SK-N-SH (cell line): ENCODE data around the gene CSF3. TPM values are rescaled to one million over a fixed set of nuclear protein-coding genes. Genes with fewer than 3 reads are reported as not detected.
A peak's percentile ranks its signal among the peaks of the same experiment; 100 is the strongest.

Source experiments
- CTCF ChIA-PET: fragments of 300-600, 350-600 bp; formaldehyde crosslinking; extraction: SDS; loops from one replicate; lab custom pipeline; 2021; lab: Yijun Ruan, JAX
- POLR2A ChIA-PET: fragments of 350-600 bp; sonication (Branson Sonifier 250); formaldehyde crosslinking; extraction: SDS; loops from one replicate; lab custom pipeline; 2020; ENCODE audit warnings: antibody characterized with exemption, inconsistent platforms; lab: Yijun Ruan, JAX
- DNase-seq: peaks from one replicate; pipeline ENCODE4 v3.0.0; 2012
- H2AFZ ChIP-seq: fragments of 200-600 bp; sonication (generic); 2 replicates; pipeline ENCODE4 v1.8.1; 2016; ENCODE audit warnings: antibody characterized with exemption, mild to moderate bottlenecking, low read depth
- H3F3A ChIP-seq: fragments of 200-600 bp; sonication (generic); replicated peaks from 2 replicates; pipeline ENCODE3; 2016; ENCODE audit warnings: antibody characterized with exemption, mild to moderate bottlenecking; ENCODE audit not compliant: insufficient read depth
- H3K27ac ChIP-seq, 2 experiments: fragments of 200-500 bp in 1 of 2; fragments of 200-600 bp in 1 of 2; sonication (Bioruptor generic) in 1 of 2; sonication (generic), shearing (Covaris generic) in 1 of 2; 2 replicates each; pipeline versions ENCODE4 v1.5.1 to v1.6.1; 2014 to 2016; ENCODE audit warnings: low read depth in 2 of 2, inconsistent platforms in 1 of 2, low read length in 1 of 2, mild to moderate bottlenecking in 1 of 2, mixed read lengths in 1 of 2
- H3K27me3 ChIP-seq: fragments of 200-600 bp; sonication (generic), shearing (Covaris generic); 2 replicates; pipeline ENCODE4 v1.6.1; 2016; ENCODE audit warnings: mixed run types; ENCODE audit not compliant: insufficient read depth
- H3K36me3 ChIP-seq, 2 experiments: fragments of 200-500 bp in 1 of 2; fragments of 200-600 bp in 1 of 2; sonication (Bioruptor generic) in 1 of 2; sonication (generic) in 1 of 2; replicated peaks in 1 of 2; 2 replicates each; pipeline versions ENCODE3 to v1.5.1; 2014 to 2016; ENCODE audit warnings: low read length in 1 of 2, mild to moderate bottlenecking in 1 of 2; ENCODE audit not compliant: insufficient read depth in 2 of 2, control insufficient read depth in 1 of 2
- H3K4me1 ChIP-seq, 2 experiments: fragments of 200-500 bp in 1 of 2; fragments of 200-600 bp in 1 of 2; sonication (Bioruptor generic) in 1 of 2; sonication (generic), shearing (Covaris generic) in 1 of 2; 2 replicates each; pipeline versions ENCODE4 v1.5.1 to v1.6.1; 2014 to 2016; ENCODE audit warnings: low read depth in 1 of 2, low read length in 1 of 2, mixed run types in 1 of 2; ENCODE audit not compliant: insufficient read depth in 2 of 2, control insufficient read depth in 1 of 2
- H3K4me2 ChIP-seq: fragments of 200-600 bp; sonication (generic), shearing (Covaris generic); 2 replicates; pipeline ENCODE4 v1.6.1; 2017; ENCODE audit warnings: mixed run types
- H3K4me3 ChIP-seq, 2 experiments: fragments of 200-500 bp in 1 of 2; fragments of 200-600 bp in 1 of 2; sonication (Bioruptor generic) in 1 of 2; sonication (generic), shearing (Covaris generic) in 1 of 2; 2 replicates each; pipeline versions ENCODE4 v1.5.1 to v1.8.1; 2014 to 2016; ENCODE audit warnings: low read depth in 2 of 2, inconsistent platforms in 1 of 2, low read length in 1 of 2, mild to moderate bottlenecking in 1 of 2, mixed read lengths in 1 of 2, moderate library complexity in 1 of 2
- H3K79me2 ChIP-seq: fragments of 200-600 bp; sonication (generic); 2 replicates; pipeline ENCODE4 v1.8.1; 2017; ENCODE audit warnings: mild to moderate bottlenecking; ENCODE audit not compliant: insufficient read depth
- H3K9ac ChIP-seq: fragments of 200-600 bp; sonication (generic); 2 replicates; pipeline ENCODE4 v1.6.1; 2017; ENCODE audit warnings: mixed run types
- H3K9me2 ChIP-seq: fragments of 200-600 bp; sonication (generic); 2 replicates; pipeline ENCODE4 v1.6.1; 2017; ENCODE audit warnings: mixed run types
- H3K9me3 ChIP-seq: fragments of 200-600 bp; sonication (generic); 2 replicates; pipeline ENCODE4 v1.6.1; 2017; ENCODE audit warnings: mixed run types, mild to moderate bottlenecking, moderate library complexity
- H4K20me1 ChIP-seq: fragments of 200-600 bp; sonication (generic); 2 replicates; pipeline ENCODE4 v1.6.1; 2017; ENCODE audit warnings: mild to moderate bottlenecking, mixed run types; ENCODE audit not compliant: insufficient read depth
- EP300 ChIP-seq, 2 experiments: IDR thresholded peaks; 2 replicates each; pipeline versions ENCODE4 v1.4.0 to v1.6.1; 2012; ENCODE audit warnings: borderline replicate concordance in 1 of 2, low read depth in 1 of 2, low read length in 1 of 2
- JUND ChIP-seq: IDR thresholded peaks from 2 replicates; pipeline ENCODE4 v1.4.0; 2012
- MEF2A ChIP-seq: IDR thresholded peaks from 2 replicates; pipeline ENCODE4 v1.4.0; 2012; ENCODE audit warnings: low read depth, borderline replicate concordance
- NRF1 ChIP-seq: IDR thresholded peaks from 2 replicates; pipeline ENCODE4 v1.6.1; 2012; ENCODE audit warnings: low read depth, mild to moderate bottlenecking, low read length
- POLR2AphosphoS5 ChIP-seq: IDR thresholded peaks from 2 replicates; pipeline ENCODE4 v1.6.1; 2012; ENCODE audit warnings: low read depth, low read length
- RCOR1 ChIP-seq: fragments of 150-350 bp; IDR thresholded peaks from 2 replicates; pipeline ENCODE4 v1.6.1; 2017; ENCODE audit warnings: antibody characterized with exemption, low read length
- RXRA ChIP-seq: IDR thresholded peaks from 2 replicates; pipeline ENCODE4 v1.4.0; 2012; ENCODE audit warnings: low read depth, mild to moderate bottlenecking, borderline replicate concordance
- SMC3 ChIP-seq: IDR thresholded peaks from 2 replicates; pipeline ENCODE4 v1.6.1; 2012; ENCODE audit warnings: low read depth, low read length, improper control_type of control experiment
- TCF12 ChIP-seq: IDR thresholded peaks from 2 replicates; pipeline ENCODE4 v1.4.0; 2012
- TEAD4 ChIP-seq: IDR thresholded peaks from 2 replicates; pipeline ENCODE4 v1.4.0; 2012; ENCODE audit warnings: mild to moderate bottlenecking, borderline replicate concordance; ENCODE audit not compliant: insufficient read depth
- WGBS: methylation state at CpG from one replicate; pipeline ENCODE4 v1.1.6; 2017; ENCODE audit warnings: low lambda C conversion rate; 5-methylcytosine and 5-hydroxymethylcytosine counted together
- polyA plus RNA-seq, 3 experiments: library from polyadenylated mRNA; depleted of rRNA; stranded (reverse); fragments of >200 nt; gene quantifications; 2 replicates each; pipeline ENCODE4 v1.2.3, GENCODE V29; 2012
- TF ChIP-seq, protein P1 (sequence below): IDR thresholded peaks from 2 replicates; pipeline ENCODE4 v1.4.0; 2012; ENCODE audit warnings: low read depth
- TF ChIP-seq, protein P2 (sequence below): fragments of 150-350 bp; IDR thresholded peaks from 2 replicates; pipeline ENCODE4 v1.6.1; 2017; ENCODE audit warnings: antibody characterized with exemption, low read length, low read depth, borderline replicate concordance
- TF ChIP-seq, protein P3 (sequence below): fragments of 200-600 bp; sonication (generic); IDR thresholded peaks from 2 replicates; pipeline ENCODE4 v1.6.1; 2017; ENCODE audit warnings: antibody characterized with exemption, mild to moderate bottlenecking, moderate library complexity

The CSF3 gene
- polyA plus RNA-seq, 1 of the 3 experiments (the other 2 are of a cell fraction), result not detected

DNA sequence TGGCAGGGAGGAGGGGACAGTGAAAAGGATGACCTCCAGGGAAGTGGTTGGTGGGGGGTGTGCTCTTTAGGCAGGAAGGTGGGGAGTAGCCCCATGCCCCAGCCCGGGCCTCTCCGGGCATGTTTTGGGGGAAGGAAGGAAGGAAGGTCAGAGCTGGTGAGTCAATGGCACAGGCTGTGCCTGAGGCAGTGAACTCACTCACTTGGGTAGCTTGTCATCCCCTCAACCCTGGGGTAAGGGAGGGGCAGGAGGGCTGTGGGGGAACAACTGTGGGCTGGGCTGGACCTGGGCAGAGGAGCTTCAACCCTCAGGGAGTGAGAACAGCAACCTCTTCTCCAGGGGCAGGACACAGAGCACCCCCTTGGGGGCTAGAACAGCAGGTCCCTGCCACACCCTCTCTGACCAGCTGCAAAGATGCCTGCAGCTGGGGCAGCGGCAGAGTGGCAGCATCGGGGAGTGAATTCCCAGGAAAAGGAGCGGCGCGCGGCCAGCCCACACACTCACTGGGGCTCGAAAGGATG lies 6.3 kb downstream of the CSF3 start:
- no peak for DNase-seq
- Histone ChIP-seq H3K9ac (no peak overlapping the region), H4K20me1 (no peaks in the 10 kb centered on the region), H3F3A (peaks cover 3% of the 10 kb centered on the region), H3K4me2 (peak overlapping the region; percentile 37; the same call in 1 of the 2 replicates), H3K27ac (peak overlapping the region in 1 of 2 experiments; percentile 54; a peak in 2 of 4 replicates), H3K9me3 (no peaks in the 10 kb centered on the region), H3K27me3 (no peaks in the 10 kb centered on the region), H3K4me3 (no peak overlapping the region), H3K36me3 (peaks cover 18 to 25% of the 10 kb centered on the region in 2 experiments), H2AFZ (no peak overlapping the region), H3K9me2 (no peaks in the 10 kb centered on the region)
- ChIA-PET POLR2A (interaction anchor here (0.7 kb wide), 1 partner anchor 119 kb away, joined by 3 read pairs; the partner anchor contains the start of gene CASC3), CTCF (interaction anchor here (1.0 to 7.6 kb wide), 5 partner anchors 11 to 91 kb away, joined by 3 to 96 read pairs (median 11); partner anchors contain the start of gene MED24)
- 95% methylated on average over 7 of the region's 9 CpGs for WGBS
- TF ChIP-seq MEF2A (no peak), RCOR1 (no peak), JUND (no peak), NRF1 (no peak), TEAD4 (no peak), RXRA (no peak), EP300 (IDR thresholded peaks at IDR 0.05; ENCODE audit: borderline replicate concordance in 1 of 2, low read depth in 1 of 2, low read length in 1 of 2) (no peak)
- TF ChIP-seq, protein P1, sequence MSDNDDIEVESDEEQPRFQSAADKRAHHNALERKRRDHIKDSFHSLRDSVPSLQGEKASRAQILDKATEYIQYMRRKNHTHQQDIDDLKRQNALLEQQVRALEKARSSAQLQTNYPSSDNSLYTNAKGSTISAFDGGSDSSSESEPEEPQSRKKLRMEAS, result no peak
- TF ChIP-seq, protein P2, sequence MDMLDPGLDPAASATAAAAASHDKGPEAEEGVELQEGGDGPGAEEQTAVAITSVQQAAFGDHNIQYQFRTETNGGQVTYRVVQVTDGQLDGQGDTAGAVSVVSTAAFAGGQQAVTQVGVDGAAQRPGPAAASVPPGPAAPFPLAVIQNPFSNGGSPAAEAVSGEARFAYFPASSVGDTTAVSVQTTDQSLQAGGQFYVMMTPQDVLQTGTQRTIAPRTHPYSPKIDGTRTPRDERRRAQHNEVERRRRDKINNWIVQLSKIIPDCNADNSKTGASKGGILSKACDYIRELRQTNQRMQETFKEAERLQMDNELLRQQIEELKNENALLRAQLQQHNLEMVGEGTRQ, result no peak
- TF ChIP-seq, all 33 proteins: peak for 0
- peaks cover 0 to 9% of the 10 kb centered on the region in 2 experiments; a peak in 2 of 4 replicates for H3K4me1 ChIP-seq
- H3K79me2 ChIP-seq, result no peaks in the 10 kb centered on the region

DNA sequence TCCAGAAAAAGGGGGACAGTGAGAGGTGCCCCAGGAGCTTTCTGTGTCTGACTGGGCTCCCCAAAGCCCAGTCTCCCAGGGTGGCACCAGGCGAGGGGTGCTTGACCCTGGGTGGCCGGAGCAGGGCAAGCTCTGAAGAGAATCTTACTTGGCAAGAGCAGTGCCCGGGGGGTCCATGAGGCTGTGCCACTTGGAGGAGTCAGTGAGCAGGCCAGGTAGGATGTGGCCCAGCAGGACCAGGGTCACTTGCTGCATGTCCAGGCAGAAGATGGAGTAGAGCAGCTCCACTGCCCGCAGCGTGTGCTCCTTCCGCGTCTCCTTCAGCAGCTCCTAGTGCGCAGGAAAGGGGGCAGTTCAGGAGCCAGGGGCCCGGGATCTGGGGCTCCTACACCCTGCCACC lies 7.3 kb downstream of the CSF3 start:
- WGBS, result 100% methylated on average over 3 of the region's 9 CpGs
- Histone ChIP-seq H4K20me1 (no peaks in the 10 kb centered on the region), H3K27ac (no peak overlapping the region), H3K9me3 (no peaks in the 10 kb centered on the region), H3K9ac (no peak overlapping the region), H3K4me2 (no peak overlapping the region), H3F3A (peaks cover 6% of the 10 kb centered on the region), H3K27me3 (no peaks in the 10 kb centered on the region), H3K79me2 (no peaks in the 10 kb centered on the region), H3K4me3 (no peak overlapping the region), H3K4me1 (peaks cover 0 to 9% of the 10 kb centered on the region in 2 experiments; a peak in 2 of 4 replicates), H3K36me3 (peaks cover 20 to 27% of the 10 kb centered on the region in 2 experiments), H2AFZ (no peak overlapping the region), H3K9me2 (no peaks in the 10 kb centered on the region)
- CTCF ChIA-PET, result interaction anchor here (0.8 to 7.6 kb wide), 7 partner anchors 9 to 368 kb away, joined by 3 to 96 read pairs (median 5); partner anchors contain the start of gene MED24
- DNase-seq, result no peak
- POLR2A ChIA-PET, result no interaction called here
- TF ChIP-seq SMC3 (no peak), MEF2A (no peak), TCF12 (no peak), POLR2AphosphoS5 (no peak)
- TF ChIP-seq, protein P1, result no peak
- TF ChIP-seq, protein P3, sequence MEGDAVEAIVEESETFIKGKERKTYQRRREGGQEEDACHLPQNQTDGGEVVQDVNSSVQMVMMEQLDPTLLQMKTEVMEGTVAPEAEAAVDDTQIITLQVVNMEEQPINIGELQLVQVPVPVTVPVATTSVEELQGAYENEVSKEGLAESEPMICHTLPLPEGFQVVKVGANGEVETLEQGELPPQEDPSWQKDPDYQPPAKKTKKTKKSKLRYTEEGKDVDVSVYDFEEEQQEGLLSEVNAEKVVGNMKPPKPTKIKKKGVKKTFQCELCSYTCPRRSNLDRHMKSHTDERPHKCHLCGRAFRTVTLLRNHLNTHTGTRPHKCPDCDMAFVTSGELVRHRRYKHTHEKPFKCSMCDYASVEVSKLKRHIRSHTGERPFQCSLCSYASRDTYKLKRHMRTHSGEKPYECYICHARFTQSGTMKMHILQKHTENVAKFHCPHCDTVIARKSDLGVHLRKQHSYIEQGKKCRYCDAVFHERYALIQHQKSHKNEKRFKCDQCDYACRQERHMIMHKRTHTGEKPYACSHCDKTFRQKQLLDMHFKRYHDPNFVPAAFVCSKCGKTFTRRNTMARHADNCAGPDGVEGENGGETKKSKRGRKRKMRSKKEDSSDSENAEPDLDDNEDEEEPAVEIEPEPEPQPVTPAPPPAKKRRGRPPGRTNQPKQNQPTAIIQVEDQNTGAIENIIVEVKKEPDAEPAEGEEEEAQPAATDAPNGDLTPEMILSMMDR, result no peak
- TF ChIP-seq, all 33 proteins: peak for 0
